ENCODE results near the gene LRP1. TPM values are rescaled to one million over a fixed set of nuclear protein-coding genes. Genes with fewer than 3 reads are reported as not detected.
A peak's percentile ranks its signal among the peaks of the same experiment; 100 is the strongest.

The LRP1 gene
- total RNA-seq, 1 donor from 2014 or later, result 708 TPM

DNA sequence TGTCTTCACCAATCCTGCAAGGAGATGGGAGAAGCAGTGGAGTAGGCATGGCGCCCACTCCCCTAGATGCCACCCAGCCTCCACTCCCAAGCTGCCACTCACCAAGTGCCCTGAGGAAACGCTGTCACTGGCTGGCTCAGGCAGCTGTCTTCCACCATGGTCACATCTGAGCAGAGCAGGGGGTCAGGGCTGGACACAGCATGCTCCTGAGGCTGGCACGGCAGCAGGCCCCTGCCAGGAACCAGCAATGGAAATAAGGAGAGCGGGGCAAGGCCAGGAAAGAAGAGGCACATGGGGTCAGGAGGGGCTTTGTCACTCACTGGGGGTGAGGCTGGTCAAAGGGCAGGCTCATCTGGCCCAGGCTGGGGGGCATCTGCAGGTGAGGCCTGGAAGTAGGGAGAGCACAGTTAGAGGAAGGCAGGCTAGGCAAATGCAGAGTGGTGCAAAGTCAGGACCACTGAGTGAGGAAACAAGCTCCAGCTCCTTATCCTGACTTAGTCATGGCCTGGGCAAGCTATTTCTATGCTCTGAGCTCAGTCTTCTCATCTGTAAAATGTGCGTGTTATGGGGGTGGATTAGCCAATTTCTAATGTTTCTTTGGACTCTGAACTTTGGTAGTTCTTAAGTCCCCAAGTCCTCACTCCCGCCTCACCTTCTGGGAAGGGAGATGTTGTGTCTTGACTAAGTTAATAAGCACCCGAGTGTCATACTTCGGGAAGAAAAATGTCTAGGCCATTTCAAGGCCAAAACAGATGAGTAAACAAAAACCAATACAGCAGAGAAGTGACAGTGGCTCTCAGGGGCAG lies 31.3 kb upstream of the LRP1 start:
- H3K36me3 ChIP-seq, result peaks cover 64 to 89% of the 10 kb centered on the region in 2 donors
- H3K9me3 ChIP-seq, result no peaks in the 10 kb centered on the region
- peak overlapping the region in 1 of 2 donors; percentile 26 for H3K27ac ChIP-seq
- intact Hi-C loops (cut with DNase I), result no loop called here
- no peak overlapping the region for H3K4me3 ChIP-seq
- TF ChIP-seq, protein P1, sequence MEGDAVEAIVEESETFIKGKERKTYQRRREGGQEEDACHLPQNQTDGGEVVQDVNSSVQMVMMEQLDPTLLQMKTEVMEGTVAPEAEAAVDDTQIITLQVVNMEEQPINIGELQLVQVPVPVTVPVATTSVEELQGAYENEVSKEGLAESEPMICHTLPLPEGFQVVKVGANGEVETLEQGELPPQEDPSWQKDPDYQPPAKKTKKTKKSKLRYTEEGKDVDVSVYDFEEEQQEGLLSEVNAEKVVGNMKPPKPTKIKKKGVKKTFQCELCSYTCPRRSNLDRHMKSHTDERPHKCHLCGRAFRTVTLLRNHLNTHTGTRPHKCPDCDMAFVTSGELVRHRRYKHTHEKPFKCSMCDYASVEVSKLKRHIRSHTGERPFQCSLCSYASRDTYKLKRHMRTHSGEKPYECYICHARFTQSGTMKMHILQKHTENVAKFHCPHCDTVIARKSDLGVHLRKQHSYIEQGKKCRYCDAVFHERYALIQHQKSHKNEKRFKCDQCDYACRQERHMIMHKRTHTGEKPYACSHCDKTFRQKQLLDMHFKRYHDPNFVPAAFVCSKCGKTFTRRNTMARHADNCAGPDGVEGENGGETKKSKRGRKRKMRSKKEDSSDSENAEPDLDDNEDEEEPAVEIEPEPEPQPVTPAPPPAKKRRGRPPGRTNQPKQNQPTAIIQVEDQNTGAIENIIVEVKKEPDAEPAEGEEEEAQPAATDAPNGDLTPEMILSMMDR (IDR thresholded peaks at IDR 0.05), result no peak
- no peaks in the 10 kb centered on the region for H3K27me3 ChIP-seq
- DNase-seq (ENCODE audit: low spot score in 2 of 2), result no peak
- peaks cover 10 to 24% of the 10 kb centered on the region in 2 donors for H3K4me1 ChIP-seq

DNA sequence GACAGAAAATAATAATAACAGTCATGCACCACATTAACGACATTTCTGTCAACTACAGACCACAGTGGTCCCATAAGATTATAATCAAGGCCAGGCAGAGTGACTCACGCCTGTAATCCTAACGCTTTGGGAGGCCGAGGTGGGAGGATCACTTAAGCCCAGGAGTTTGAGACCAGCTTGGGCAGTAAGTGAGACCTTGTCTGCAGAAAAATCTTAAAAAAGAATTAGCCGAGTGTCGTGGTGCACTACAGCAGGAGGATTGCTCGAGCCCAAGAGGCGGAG lies 30.8 kb upstream of the LRP1 start:
- Histone ChIP-seq H3K4me1 (peaks cover 10 to 19% of the 10 kb centered on the region in 2 donors), H3K4me3 (no peak overlapping the region), H3K27ac (no peak overlapping the region), H3K36me3 (peaks cover 58 to 89% of the 10 kb centered on the region in 2 donors), H3K9me3 (no peaks in the 10 kb centered on the region), H3K27me3 (no peaks in the 10 kb centered on the region)
- TF ChIP-seq, protein P1 (IDR thresholded peaks at IDR 0.05), result no peak
- intact Hi-C loops (cut with DNase I), result no loop called here
- DNase-seq (ENCODE audit: low spot score in 2 of 2), result no peak

DNA sequence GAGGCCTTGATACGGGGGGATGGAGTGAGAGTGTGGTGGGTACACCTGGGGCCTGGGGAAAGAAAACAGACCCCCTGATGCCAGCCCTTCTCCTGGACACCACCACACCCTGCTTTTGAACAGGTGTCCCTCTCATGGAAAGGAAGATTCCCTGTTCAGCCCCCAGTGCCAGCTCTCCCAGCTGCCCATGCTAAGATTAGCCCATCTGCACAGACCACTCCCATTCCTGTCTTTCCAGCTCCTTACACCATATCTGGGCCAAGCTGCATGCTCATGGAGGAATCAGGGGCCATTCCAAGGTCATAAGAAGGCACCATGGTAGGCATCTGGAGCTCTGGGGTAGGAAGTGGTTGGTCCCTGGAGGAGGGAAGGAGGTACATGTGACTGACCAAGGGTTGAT lies 29.7 kb upstream of the LRP1 start:
- no peak for DNase-seq (ENCODE audit: low spot score in 2 of 2)
- Histone ChIP-seq H3K36me3 (peaks cover 57 to 85% of the 10 kb centered on the region in 2 donors), H3K27me3 (no peaks in the 10 kb centered on the region), H3K27ac (no peak overlapping the region), H3K4me1 (peaks cover 6 to 8% of the 10 kb centered on the region in 2 donors), H3K9me3 (no peaks in the 10 kb centered on the region), H3K4me3 (no peak overlapping the region)
- TF ChIP-seq, protein P1 (IDR thresholded peaks at IDR 0.05), result no peak
- intact Hi-C loops (cut with DNase I), result no loop called here

DNA sequence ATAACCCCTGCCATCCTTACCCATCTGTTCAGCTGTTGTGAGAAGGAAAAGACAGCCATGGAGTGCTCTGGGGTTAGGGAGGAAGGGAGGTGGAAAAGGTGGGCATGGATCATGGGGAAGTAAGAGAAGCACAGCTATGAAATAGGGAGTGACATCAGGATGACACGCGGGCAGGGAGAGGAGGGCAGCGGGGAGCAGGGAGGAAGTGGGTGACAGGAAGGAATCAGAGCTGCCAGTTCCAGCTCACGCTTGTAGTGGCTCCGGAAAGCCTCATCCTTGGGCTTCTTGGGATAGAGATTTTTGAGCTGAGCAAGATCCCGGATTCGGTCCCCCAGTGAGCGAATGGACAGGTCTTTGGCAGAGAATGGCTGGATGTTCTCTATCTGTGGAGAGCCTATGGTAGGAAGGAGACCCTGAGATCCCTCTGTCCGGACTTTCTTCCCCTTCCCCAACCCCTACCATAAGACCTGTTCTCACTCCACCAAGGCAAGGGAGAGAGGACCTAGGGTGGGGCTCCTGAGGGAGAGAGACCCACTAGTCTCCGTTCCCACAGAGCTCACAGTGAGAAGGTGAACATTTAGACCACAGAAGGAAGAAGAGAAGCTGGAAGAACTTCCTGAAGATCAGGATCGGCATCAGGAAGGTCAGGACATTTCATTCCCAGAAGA lies 29.1 kb upstream of the LRP1 start:
- intact Hi-C loops (cut with DNase I), result no loop called here
- H3K27ac ChIP-seq, result peak overlapping the region in 1 of 2 donors; percentile 30
- H3K9me3 ChIP-seq, result no peaks in the 10 kb centered on the region
- TF ChIP-seq, protein P1 (IDR thresholded peaks at IDR 0.05), result no peak
- DNase-seq (ENCODE audit: low spot score in 2 of 2), result no peak
- peaks cover 63 to 92% of the 10 kb centered on the region in 2 donors for H3K36me3 ChIP-seq
- no peaks in the 10 kb centered on the region for H3K27me3 ChIP-seq
- H3K4me1 ChIP-seq, result peaks cover 3 to 4% of the 10 kb centered on the region in 2 donors
- no peak overlapping the region for H3K4me3 ChIP-seq

DNA sequence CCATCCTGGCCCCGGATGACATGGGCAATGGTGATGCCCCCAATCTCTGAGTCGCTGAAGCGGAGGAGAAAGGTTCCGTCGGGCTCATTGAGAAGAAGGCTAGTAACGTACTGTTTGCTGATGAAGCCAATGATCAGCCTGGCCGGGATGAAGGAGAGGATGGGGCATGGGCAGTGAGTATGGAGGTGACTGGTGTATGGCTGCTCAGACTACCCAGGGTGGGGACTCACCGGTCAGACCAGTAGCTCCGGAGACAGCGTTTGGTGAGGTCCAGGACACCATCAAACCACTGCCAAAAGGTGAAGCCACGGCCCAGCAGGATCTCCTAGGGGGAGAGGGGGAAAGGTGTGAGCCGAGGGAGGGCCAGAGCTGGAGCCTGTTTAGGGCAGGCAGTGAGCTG lies 28.5 kb upstream of the LRP1 start:
- TF ChIP-seq, protein P1 (IDR thresholded peaks at IDR 0.05), result no peak
- DNase-seq (ENCODE audit: low spot score in 2 of 2), result no peak
- H3K9me3 ChIP-seq, result no peaks in the 10 kb centered on the region
- no peak overlapping the region for H3K4me3 ChIP-seq
- H3K27me3 ChIP-seq, result no peaks in the 10 kb centered on the region
- H3K27ac ChIP-seq, result peak overlapping the region in 1 of 2 donors; percentile 30
- H3K4me1 ChIP-seq, result no peaks in the 10 kb centered on the region
- H3K36me3 ChIP-seq, result peaks cover 68 to 93% of the 10 kb centered on the region in 2 donors
- intact Hi-C loops (cut with DNase I), result no loop called here
